GM12878 (cell line): ENCODE results near the gene CCR1. TPM values are rescaled to one million over a fixed set of nuclear protein-coding genes. Genes with fewer than 3 reads are reported as not detected.

Experiments
- ATAC-seq: fragments of 200-7000 bp; cut with Tn5 transposase; 3 replicates; pipeline ENCODE4 v1.9.1; 2020; ENCODE audit warnings: mild to moderate bottlenecking, moderate library complexity
- BruUV-seq: library from RNA; stranded (reverse); fragments of 400-500 nt; replicated peaks from 2 replicates; lab custom pipeline; 2021; lab: Mats Ljungman, UMichigan
- CTCF ChIA-PET: fragments of 300-600 bp; sonication (Branson Sonifier 250); formaldehyde crosslinking; extraction: SDS; loops from one replicate; lab custom pipeline; 2021; ENCODE audit warnings: inconsistent platforms; lab: Yijun Ruan, JAX
- POLR2A ChIA-PET: fragments of 350-600 bp; formaldehyde crosslinking; extraction: SDS; loops from one replicate; lab custom pipeline; 2021; ENCODE audit warnings: inconsistent platforms; lab: Charles Lee
- RAD21 ChIA-PET: fragments of 300-600 bp; sonication (Branson Sonifier 250); formaldehyde crosslinking; loops from one replicate; lab custom pipeline; 2023; ENCODE audit warnings: antibody characterized with exemption; ENCODE audit not compliant: unreplicated experiment; lab: Charles Lee
- SMC1A ChIA-PET: fragments of 300-600 bp; sonication (Branson Sonifier 250); formaldehyde crosslinking; loops from one replicate; lab custom pipeline; 2023; ENCODE audit not compliant: unreplicated experiment, uncharacterized antibody; lab: Charles Lee
- DNase-seq: peaks from one replicate; pipeline ENCODE4 v3.0.0-alpha.2; 2011; ENCODE audit warnings: low read depth, low spot score
- FAIRE-seq: peaks from 3 replicates; lab custom pipeline; 2011; peaks lifted over from hg19 to GRCh38; lab: Jason Lieb, UNC
- H2AFZ ChIP-seq: 2 replicates; pipeline ENCODE4 v1.6.0; 2011; ENCODE audit warnings: low read depth, low read length, control low read depth; ENCODE audit not compliant: control insufficient read depth
- H3K27ac ChIP-seq: 2 replicates; pipeline ENCODE4 v1.5.1; 2011; ENCODE audit warnings: control low read depth; ENCODE audit not compliant: control insufficient read depth, insufficient read depth
- H3K27me3 ChIP-seq, 2 experiments: replicated peaks in 1 of 2; 2 replicates each; pipeline versions ENCODE4 v1.6.0 to v1.6.1; 2011; ENCODE audit warnings: low read length in 1 of 2; ENCODE audit not compliant: control insufficient read depth in 2 of 2, insufficient read depth in 2 of 2
- H3K36me3 ChIP-seq, 2 experiments: 2 replicates each; pipeline ENCODE4 v1.5.1; 2011; ENCODE audit warnings: low read length in 1 of 2; ENCODE audit not compliant: control insufficient read depth in 2 of 2, insufficient read depth in 2 of 2
- H3K4me1 ChIP-seq: 2 replicates; pipeline ENCODE4 v1.6.1; 2011; ENCODE audit warnings: mild to moderate bottlenecking, low read length, moderate library complexity, mixed read lengths; ENCODE audit not compliant: control insufficient read depth, insufficient read depth
- H3K4me2 ChIP-seq: 2 replicates; pipeline ENCODE4 v1.6.0; 2011; ENCODE audit warnings: control low read depth; ENCODE audit not compliant: control insufficient read depth, insufficient read depth
- H3K4me3 ChIP-seq: fragments of 200-600 bp; sonication (generic); 2 replicates; pipeline ENCODE4 v1.5.1; 2016
- H3K79me2 ChIP-seq: 2 replicates; pipeline ENCODE4 v1.6.0; 2011; ENCODE audit warnings: low read length; ENCODE audit not compliant: control insufficient read depth, insufficient read depth
- H3K9ac ChIP-seq: 2 replicates; pipeline ENCODE4 v1.8.0; 2011; ENCODE audit warnings: low read length, control low read depth, mixed read lengths; ENCODE audit not compliant: control insufficient read depth, insufficient read depth
- H3K9me3 ChIP-seq: replicated peaks from 3 replicates; pipeline ENCODE4 v1.5.1; 2011; ENCODE audit warnings: mild to moderate bottlenecking, low read length; ENCODE audit not compliant: control insufficient read depth, insufficient read depth
- H4K20me1 ChIP-seq: 2 replicates; pipeline ENCODE4 v1.6.0; 2011; ENCODE audit not compliant: control insufficient read depth, insufficient read depth
- BMI1 ChIP-seq: fragments of 450-650 bp; IDR thresholded peaks from 2 replicates; pipeline ENCODE4 v1.6.1; 2016; ENCODE audit warnings: mild to moderate bottlenecking, moderate library complexity, borderline replicate concordance
- CREM ChIP-seq: IDR thresholded peaks from 2 replicates; pipeline ENCODE4 v1.6.1; 2014; ENCODE audit warnings: antibody characterized with exemption, low read depth
- EGR1 ChIP-seq, 2 experiments: IDR thresholded peaks; 1 replicate in 1 of 2; 2 replicates in 1 of 2; pipeline ENCODE4 v1.6.1; 2011 to 2012; ENCODE audit warnings: low read depth in 2 of 2, low read length in 2 of 2, borderline replicate concordance in 1 of 2, mild to moderate bottlenecking in 1 of 2, moderate library complexity in 1 of 2
- GABPA ChIP-seq: IDR thresholded peaks from 2 replicates; pipeline ENCODE4 v1.6.1; 2014; ENCODE audit warnings: antibody characterized with exemption, low read depth, mild to moderate bottlenecking, inconsistent platforms
- HDGF ChIP-seq: fragments of 450-650 bp; IDR thresholded peaks from 2 replicates; pipeline ENCODE4 v1.6.1; 2016; ENCODE audit warnings: antibody characterized with exemption
- JUNB ChIP-seq: IDR thresholded peaks from 2 replicates; pipeline ENCODE4 v1.6.1; 2016; ENCODE audit warnings: antibody characterized with exemption, mild to moderate bottlenecking
- NBN ChIP-seq: fragments of 450-650 bp; IDR thresholded peaks from 2 replicates; pipeline ENCODE4 v1.6.1; 2016
- SMAD5 ChIP-seq: IDR thresholded peaks from 2 replicates; pipeline ENCODE4 v1.6.1; 2016; ENCODE audit warnings: antibody characterized with exemption, low read depth
- SMARCA5 ChIP-seq: fragments of 450-650 bp; IDR thresholded peaks from 2 replicates; pipeline ENCODE4 v1.6.1; 2017; ENCODE audit warnings: mild to moderate bottlenecking
- STAT3 ChIP-seq: IDR thresholded peaks from 2 replicates; pipeline ENCODE4 v1.6.1; 2011; ENCODE audit warnings: low read depth, low read length, improper control_type of control experiment
- TBL1XR1 ChIP-seq: IDR thresholded peaks from 2 replicates; pipeline ENCODE4 v1.6.1; 2012; ENCODE audit warnings: low read depth, low read length, improper control_type of control experiment
- YBX1 ChIP-seq: fragments of 450-650 bp; IDR thresholded peaks from 2 replicates; pipeline ENCODE4 v1.6.1; 2016; ENCODE audit warnings: antibody characterized with exemption
- ZNF207 ChIP-seq: fragments of 450-650 bp; IDR thresholded peaks from 2 replicates; pipeline ENCODE4 v1.6.1; 2014; ENCODE audit warnings: antibody characterized with exemption, mild to moderate bottlenecking, borderline replicate concordance
- WGBS: methylation state at CpG from one replicate; pipeline ENCODE4 v1.1.6; 2016; ENCODE audit warnings: low lambda C conversion rate; ENCODE audit not compliant: insufficient replicate concordance, insufficient coverage; ENCODE audit errors: missing lambda C conversion rate; 5-methylcytosine and 5-hydroxymethylcytosine counted together
- in situ Hi-C: fragments of 300-500 bp; cut with MboI; formaldehyde crosslinking; loops from 9 replicates; pipeline ENCODE4 v1.14.3; 2018; ENCODE audit warnings: mixed read lengths
- intact Hi-C: fragments of 100-400 bp; cut with micrococcal nuclease; formaldehyde crosslinking; loops from one replicate; pipeline ENCODE4 v1.14.2; 2022; ENCODE audit not compliant: unreplicated experiment
- polyA plus RNA-seq, 11 experiments: library from polyadenylated mRNA; depleted of rRNA in 4 of 11; unstranded in 6 of 11; stranded (reverse) in 5 of 11; fragments of >200 nt; fragmentation: Nextera tagmentation in 4 of 11; fragmentation: Illumina TruSeq in 1 of 11; extraction: Ambion mirVana in 4 of 11; extraction: Trizol in 1 of 11; gene quantifications; 1 replicate in 1 of 11; 2 replicates in 10 of 11; pipeline versions ENCODE4 v1.2.1 to v1.2.3, GENCODE V29; 2011 to 2016; ENCODE audit warnings: inconsistent platforms in 2 of 11, missing spikeins in 2 of 11, low read depth in 1 of 11
- total RNA-seq, 4 experiments: library from RNA; depleted of rRNA in 3 of 4; stranded (reverse); fragments of >200 nt in 3 of 4; fragmentation: Illumina TruSeq in 1 of 4; extraction: Trizol in 1 of 4; gene quantifications; 2 replicates each; pipeline versions ENCODE4 v1.2.1 to v1.2.3, GENCODE V29; 2013 to 2021
- TF ChIP-seq, protein P1 (sequence below): IDR thresholded peaks from 2 replicates; pipeline ENCODE4 v1.6.1; 2011; ENCODE audit warnings: borderline replicate concordance, low read depth, mild to moderate bottlenecking, moderate library complexity, mixed read lengths, low read length; ENCODE audit not compliant: insufficient read depth; ENCODE audit errors: extremely low read length
- TF ChIP-seq, protein P2 (sequence below): IDR thresholded peaks from 2 replicates; pipeline ENCODE4 v1.6.1; 2012; ENCODE audit warnings: low read depth, low read length, improper control_type of control experiment
- TF ChIP-seq, protein P3 (sequence below): fragments of 450-650 bp; IDR thresholded peaks from 2 replicates; pipeline ENCODE4 v1.6.1; 2014; ENCODE audit warnings: mild to moderate bottlenecking
- TF ChIP-seq, protein P4 (sequence below): IDR thresholded peaks from 2 replicates; pipeline ENCODE4 v1.6.1; 2012; ENCODE audit warnings: improper control_type of control experiment, low read depth, low read length; ENCODE audit not compliant: insufficient replicate concordance

CCR1 gene
- total and polyA plus RNA-seq, 10 of the 15 experiments (the other 5 are each of a cell fraction or from before 2014, with no cell fraction given), result 2.3 to 11.0 (median 7.8) TPM

DNA sequence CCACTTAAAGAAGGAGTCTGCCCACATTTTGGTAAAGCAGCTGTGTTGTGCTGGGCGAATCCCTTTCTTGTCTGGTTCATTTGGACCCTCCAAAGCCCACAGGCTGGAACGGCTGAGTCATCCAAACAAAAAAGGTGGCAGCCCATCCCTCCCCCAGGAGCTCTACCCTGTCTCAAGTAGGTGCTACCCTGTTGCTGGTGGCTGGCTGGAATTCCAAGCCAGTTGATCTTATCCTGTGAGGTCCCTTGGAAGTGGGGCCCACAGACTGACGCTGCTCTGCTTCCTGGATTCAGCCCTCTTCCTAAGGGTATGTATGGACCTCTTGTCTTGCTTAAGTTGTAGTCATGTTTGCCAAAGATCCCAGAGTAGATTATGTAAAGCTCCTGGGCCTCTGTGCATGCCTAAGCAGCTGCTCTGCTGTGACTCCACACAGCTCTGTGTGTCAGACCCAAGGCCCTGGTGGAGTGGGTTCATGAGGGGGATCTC is 44.5 kb downstream of the CCR1 start:
- no peak overlapping the region for H3K4me2 ChIP-seq
- no peaks in the 10 kb centered on the region for H3K79me2 ChIP-seq
- no peak overlapping the region for H3K27ac ChIP-seq
- H3K9ac ChIP-seq, result no peak overlapping the region
- H4K20me1 ChIP-seq, result no peaks in the 10 kb centered on the region
- no peaks in the 10 kb centered on the region for H3K36me3 ChIP-seq
- FAIRE-seq (no peak), DNase-seq (no peak), ATAC-seq (no peak)
- SMC1A ChIA-PET, result interaction anchor here (1.0 to 1.4 kb wide), 2 partner anchors 50 to 79 kb away, joined by 3 to 4 read pairs; no protein-coding TSS in a partner anchor
- peaks cover 2% of the 10 kb centered on the region; the same call in 2 of the 3 replicates for H3K9me3 ChIP-seq
- CTCF ChIA-PET, result interaction anchor here (0.8 to 1.2 kb wide), 2 partner anchors 9 to 22 kb away, joined by 3 read pairs; no protein-coding TSS in a partner anchor
- POLR2A ChIA-PET, result no interaction called here
- H3K4me3 ChIP-seq, result no peak overlapping the region
- H2AFZ ChIP-seq, result no peak overlapping the region
- H3K4me1 ChIP-seq, result no peaks in the 10 kb centered on the region
- in situ Hi-C loops, result no loop called here
- intact Hi-C loops, result no loop called here
- H3K27me3 ChIP-seq, result no peaks in the 10 kb centered on the region; a peak in 1 of 4 replicates
- TF ChIP-seq GABPA (no peak), SMARCA5 (no peak), TBL1XR1 (no peak), BMI1 (no peak), EGR1 (IDR thresholded peaks at IDR 0.05; ENCODE audit: borderline replicate concordance in 1 of 2, low read depth in 2 of 2, low read length in 2 of 2) (no peak), JUNB (no peak), STAT3 (no peak), NBN (no peak), YBX1 (no peak), ZNF207 (no peak), CREM (no peak), HDGF (no peak), SMAD5 (no peak)
- TF ChIP-seq, protein P1, sequence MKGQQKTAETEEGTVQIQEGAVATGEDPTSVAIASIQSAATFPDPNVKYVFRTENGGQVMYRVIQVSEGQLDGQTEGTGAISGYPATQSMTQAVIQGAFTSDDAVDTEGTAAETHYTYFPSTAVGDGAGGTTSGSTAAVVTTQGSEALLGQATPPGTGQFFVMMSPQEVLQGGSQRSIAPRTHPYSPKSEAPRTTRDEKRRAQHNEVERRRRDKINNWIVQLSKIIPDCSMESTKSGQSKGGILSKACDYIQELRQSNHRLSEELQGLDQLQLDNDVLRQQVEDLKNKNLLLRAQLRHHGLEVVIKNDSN, result no peak
- TF ChIP-seq, protein P2, sequence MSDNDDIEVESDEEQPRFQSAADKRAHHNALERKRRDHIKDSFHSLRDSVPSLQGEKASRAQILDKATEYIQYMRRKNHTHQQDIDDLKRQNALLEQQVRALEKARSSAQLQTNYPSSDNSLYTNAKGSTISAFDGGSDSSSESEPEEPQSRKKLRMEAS, result no peak
- TF ChIP-seq, protein P3, sequence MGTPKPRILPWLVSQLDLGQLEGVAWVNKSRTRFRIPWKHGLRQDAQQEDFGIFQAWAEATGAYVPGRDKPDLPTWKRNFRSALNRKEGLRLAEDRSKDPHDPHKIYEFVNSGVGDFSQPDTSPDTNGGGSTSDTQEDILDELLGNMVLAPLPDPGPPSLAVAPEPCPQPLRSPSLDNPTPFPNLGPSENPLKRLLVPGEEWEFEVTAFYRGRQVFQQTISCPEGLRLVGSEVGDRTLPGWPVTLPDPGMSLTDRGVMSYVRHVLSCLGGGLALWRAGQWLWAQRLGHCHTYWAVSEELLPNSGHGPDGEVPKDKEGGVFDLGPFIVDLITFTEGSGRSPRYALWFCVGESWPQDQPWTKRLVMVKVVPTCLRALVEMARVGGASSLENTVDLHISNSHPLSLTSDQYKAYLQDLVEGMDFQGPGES, result no peak
- TF ChIP-seq, protein P4, sequence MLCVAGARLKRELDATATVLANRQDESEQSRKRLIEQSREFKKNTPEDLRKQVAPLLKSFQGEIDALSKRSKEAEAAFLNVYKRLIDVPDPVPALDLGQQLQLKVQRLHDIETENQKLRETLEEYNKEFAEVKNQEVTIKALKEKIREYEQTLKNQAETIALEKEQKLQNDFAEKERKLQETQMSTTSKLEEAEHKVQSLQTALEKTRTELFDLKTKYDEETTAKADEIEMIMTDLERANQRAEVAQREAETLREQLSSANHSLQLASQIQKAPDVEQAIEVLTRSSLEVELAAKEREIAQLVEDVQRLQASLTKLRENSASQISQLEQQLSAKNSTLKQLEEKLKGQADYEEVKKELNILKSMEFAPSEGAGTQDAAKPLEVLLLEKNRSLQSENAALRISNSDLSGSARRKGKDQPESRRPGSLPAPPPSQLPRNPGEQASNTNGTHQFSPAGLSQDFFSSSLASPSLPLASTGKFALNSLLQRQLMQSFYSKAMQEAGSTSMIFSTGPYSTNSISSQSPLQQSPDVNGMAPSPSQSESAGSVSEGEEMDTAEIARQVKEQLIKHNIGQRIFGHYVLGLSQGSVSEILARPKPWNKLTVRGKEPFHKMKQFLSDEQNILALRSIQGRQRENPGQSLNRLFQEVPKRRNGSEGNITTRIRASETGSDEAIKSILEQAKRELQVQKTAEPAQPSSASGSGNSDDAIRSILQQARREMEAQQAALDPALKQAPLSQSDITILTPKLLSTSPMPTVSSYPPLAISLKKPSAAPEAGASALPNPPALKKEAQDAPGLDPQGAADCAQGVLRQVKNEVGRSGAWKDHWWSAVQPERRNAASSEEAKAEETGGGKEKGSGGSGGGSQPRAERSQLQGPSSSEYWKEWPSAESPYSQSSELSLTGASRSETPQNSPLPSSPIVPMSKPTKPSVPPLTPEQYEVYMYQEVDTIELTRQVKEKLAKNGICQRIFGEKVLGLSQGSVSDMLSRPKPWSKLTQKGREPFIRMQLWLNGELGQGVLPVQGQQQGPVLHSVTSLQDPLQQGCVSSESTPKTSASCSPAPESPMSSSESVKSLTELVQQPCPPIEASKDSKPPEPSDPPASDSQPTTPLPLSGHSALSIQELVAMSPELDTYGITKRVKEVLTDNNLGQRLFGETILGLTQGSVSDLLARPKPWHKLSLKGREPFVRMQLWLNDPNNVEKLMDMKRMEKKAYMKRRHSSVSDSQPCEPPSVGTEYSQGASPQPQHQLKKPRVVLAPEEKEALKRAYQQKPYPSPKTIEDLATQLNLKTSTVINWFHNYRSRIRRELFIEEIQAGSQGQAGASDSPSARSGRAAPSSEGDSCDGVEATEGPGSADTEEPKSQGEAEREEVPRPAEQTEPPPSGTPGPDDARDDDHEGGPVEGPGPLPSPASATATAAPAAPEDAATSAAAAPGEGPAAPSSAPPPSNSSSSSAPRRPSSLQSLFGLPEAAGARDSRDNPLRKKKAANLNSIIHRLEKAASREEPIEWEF, result no peak
- WGBS, result 65% methylated on average over 3 of the region's 3 CpGs
- no TSS peak for BruUV-seq
- RAD21 ChIA-PET, result no interaction called here
